ENCODE data around the gene TRIB2. TPM values are rescaled to one million over a fixed set of nuclear protein-coding genes. Genes with fewer than 3 reads are reported as not detected.

Gene TRIB2
- total and polyA plus RNA-seq, 2 experiments from 2014 or later: 19.2 to 27.2 TPM

- H3K4me1 ChIP-seq (ENCODE audit: insufficient read depth): no peaks in the 10 kb centered on the region
- H3K27me3 ChIP-seq: no peaks in the 10 kb centered on the region
- 87% methylated on average over 9 of the region's 9 CpGs for WGBS (ENCODE audit: low lambda C conversion rate, missing lambda C conversion rate)
- no peak for DNase-seq (ENCODE audit: low spot score)
- no peak for TF ChIP-seq CTCF (IDR thresholded peaks at IDR 0.05; ENCODE audit: poor library complexity)
- TF ChIP-seq EZH2phosphoT487 (IDR thresholded peaks at IDR 0.05; ENCODE audit: low read depth, severe bottlenecking, unreplicated experiment): no peak
- no peak for TF ChIP-seq EZH2 (IDR thresholded peaks at IDR 0.05; ENCODE audit: borderline replicate concordance)
- no peak overlapping the region for H2AFZ ChIP-seq
- no peaks in the 10 kb centered on the region for H3K9me2 ChIP-seq (replicated peaks; ENCODE audit: insufficient read depth)
- no peak overlapping the region for H3K4me3 ChIP-seq
- H3K9me3 ChIP-seq (ENCODE audit: low read depth): no peaks in the 10 kb centered on the region
- no peaks in the 10 kb centered on the region for H3K36me3 ChIP-seq (replicated peaks; ENCODE audit: insufficient read depth, low read depth)
- peaks cover 16% of the 10 kb centered on the region for H3K79me2 ChIP-seq
- H4K20me1 ChIP-seq (ENCODE audit: insufficient read depth, poor library complexity, severe bottlenecking): peaks cover 24% of the 10 kb centered on the region
- H3K4me2 ChIP-seq: no peak overlapping the region
- no peak overlapping the region for H3K27ac ChIP-seq
Observed at GRCh38 chr2:12737297-12737696, 20.6 kb downstream of the TRIB2 start.

GRCh38 chr2:12737738-12738485 is 21.2 kb downstream of the TRIB2 start:
- TF ChIP-seq EZH2phosphoT487 (IDR thresholded peaks at IDR 0.05; ENCODE audit: low read depth, severe bottlenecking, unreplicated experiment) (no peak), EZH2 (IDR thresholded peaks at IDR 0.05; ENCODE audit: borderline replicate concordance) (no peak), CTCF (IDR thresholded peaks at IDR 0.05; ENCODE audit: poor library complexity) (no peak)
- H3K4me1 ChIP-seq (ENCODE audit: insufficient read depth): no peaks in the 10 kb centered on the region
- H3K27ac ChIP-seq: no peak overlapping the region
- H3K9me2 ChIP-seq (replicated peaks; ENCODE audit: insufficient read depth): no peaks in the 10 kb centered on the region
- H3K79me2 ChIP-seq: peaks cover 16% of the 10 kb centered on the region
- no peaks in the 10 kb centered on the region for H3K9me3 ChIP-seq (ENCODE audit: low read depth)
- no peak overlapping the region for H2AFZ ChIP-seq
- H3K36me3 ChIP-seq (replicated peaks; ENCODE audit: insufficient read depth, low read depth): no peaks in the 10 kb centered on the region
- H4K20me1 ChIP-seq (ENCODE audit: insufficient read depth, poor library complexity, severe bottlenecking): peaks cover 19% of the 10 kb centered on the region
- no peak overlapping the region for H3K4me3 ChIP-seq
- WGBS (ENCODE audit: low lambda C conversion rate, missing lambda C conversion rate): 78% methylated on average over 11 of the region's 11 CpGs
- no peak overlapping the region for H3K4me2 ChIP-seq
- no peak for DNase-seq (ENCODE audit: low spot score)
- H3K27me3 ChIP-seq: no peaks in the 10 kb centered on the region

- WGBS (ENCODE audit: low lambda C conversion rate, missing lambda C conversion rate): 97% methylated on average over 9 of the region's 9 CpGs
- peaks cover 10% of the 10 kb centered on the region for H4K20me1 ChIP-seq (ENCODE audit: insufficient read depth, poor library complexity, severe bottlenecking)
- no peak overlapping the region for H3K4me3 ChIP-seq
Observed at GRCh38 chr2:12739721-12740254, 23.1 kb downstream of the TRIB2 start.

More at GRCh38 chr2:12739721-12740254, 23.1 kb downstream of the TRIB2 start:
- H3K79me2 ChIP-seq: peaks cover 6% of the 10 kb centered on the region
- no peaks in the 10 kb centered on the region for H3K9me3 ChIP-seq (ENCODE audit: low read depth)
- H3K27me3 ChIP-seq: no peaks in the 10 kb centered on the region
- no peak for DNase-seq (ENCODE audit: low spot score)
- no peaks in the 10 kb centered on the region for H3K36me3 ChIP-seq (replicated peaks; ENCODE audit: insufficient read depth, low read depth)
- H3K27ac ChIP-seq: no peak overlapping the region
- H3K4me2 ChIP-seq: no peak overlapping the region
- TF ChIP-seq EZH2 (IDR thresholded peaks at IDR 0.05; ENCODE audit: borderline replicate concordance) (no peak), CTCF (IDR thresholded peaks at IDR 0.05; ENCODE audit: poor library complexity) (no peak), EZH2phosphoT487 (IDR thresholded peaks at IDR 0.05; ENCODE audit: low read depth, severe bottlenecking, unreplicated experiment) (no peak)
- H3K4me1 ChIP-seq (ENCODE audit: insufficient read depth): no peaks in the 10 kb centered on the region
- no peaks in the 10 kb centered on the region for H3K9me2 ChIP-seq (replicated peaks; ENCODE audit: insufficient read depth)
- H2AFZ ChIP-seq: no peak overlapping the region

Measured in hepatocyte (in vitro differentiated cells).